ENCODE data around the gene NAALADL2. TPM values are rescaled to one million over a fixed set of nuclear protein-coding genes. Genes with fewer than 3 reads are reported as not detected.

The NAALADL2 gene
- total and polyA plus RNA-seq, 2 donors (not counting 1 experiment from before 2014, with no cell fraction given): not detected

DNA sequence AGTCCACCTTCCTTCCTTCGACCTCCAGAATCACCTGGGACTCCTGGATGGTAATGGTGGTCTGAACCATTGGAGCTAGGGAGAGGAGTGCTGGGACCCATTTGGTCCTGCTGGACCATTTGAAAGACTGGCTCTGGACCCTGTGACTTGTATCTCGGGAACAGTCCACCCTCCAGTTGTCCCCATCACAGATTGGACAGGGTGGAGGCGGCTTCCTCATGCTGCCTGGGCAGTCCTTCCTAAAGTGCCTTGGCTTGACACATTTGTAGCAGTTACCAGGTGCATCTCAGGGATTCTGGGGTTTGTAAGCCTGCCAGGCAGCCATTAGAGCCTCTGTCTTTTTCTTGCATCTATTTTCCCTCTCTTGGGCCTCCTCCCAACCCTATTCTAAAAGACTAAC lies 758.1 kb downstream of the NAALADL2 start:
- H3K27me3 Mint-ChIP-seq: no peaks in the 10 kb centered on the region
- ATAC-seq (ENCODE audit: low read depth) (no peak), DNase-seq (no peak)
- Histone ChIP-seq H3K4me3 (ENCODE audit: control extremely low read depth in 1 of 5, extremely low read depth in 1 of 5, insufficient read depth in 1 of 5, low read depth in 2 of 5, low read length in 4 of 5) (no peak overlapping the region), H3K79me2 (ENCODE audit: control insufficient read depth, insufficient read depth, low read length) (no peaks in the 10 kb centered on the region), H3K27me3 (replicated peaks in 1 of 4; ENCODE audit: control extremely low read depth in 1 of 4, control insufficient read depth in 3 of 4, insufficient read depth in 4 of 4, low read length in 3 of 4) (no peaks in the 10 kb centered on the region), H2AFZ (ENCODE audit: insufficient read depth, low read depth, low read length, poor library complexity, severe bottlenecking) (no peak overlapping the region), H3K27ac (ENCODE audit: low read length in 2 of 2) (no peak overlapping the region), H4K20me1 (ENCODE audit: control insufficient read depth, insufficient read depth, low read length, poor library complexity, severe bottlenecking) (no peaks in the 10 kb centered on the region), H3K4me2 (replicated peaks; ENCODE audit: low read depth, low read length, poor library complexity, severe bottlenecking) (no peak overlapping the region), H3K9ac (ENCODE audit: low read length) (no peak overlapping the region), H3K36me3 (replicated peaks in 1 of 2; ENCODE audit: control extremely low read depth in 1 of 2, control insufficient read depth in 1 of 2, extremely low read depth in 1 of 2, insufficient read depth in 2 of 2, low read length in 1 of 2) (no peaks in the 10 kb centered on the region), H3K4me1 (ENCODE audit: control insufficient read depth in 2 of 2, insufficient read depth in 2 of 2, low read length in 2 of 2) (no peaks in the 10 kb centered on the region), H3K9me3 (ENCODE audit: control extremely low read depth in 1 of 3, control insufficient read depth in 2 of 3, insufficient read depth in 1 of 3, low read length in 2 of 3) (peaks cover 0 to 16% (median 2%) of the 10 kb centered on the region in 3 donors)
- no peaks in the 10 kb centered on the region for H3K4me1 Mint-ChIP-seq
- ChIA-PET POLR2A (no interaction called here), CTCF (no interaction called here)
- no peak overlapping the region for H3K27ac Mint-ChIP-seq
- 78% methylated on average over 2 of the region's 3 CpGs for WGBS (ENCODE audit: insufficient coverage)
- no peaks in the 10 kb centered on the region for H3K9me3 Mint-ChIP-seq (ENCODE audit: insufficient read depth)
- intact Hi-C loops (cut with micrococcal nuclease): no loop called here
- H3K4me3 Mint-ChIP-seq: no peak overlapping the region
- TF ChIP-seq, protein P1, sequence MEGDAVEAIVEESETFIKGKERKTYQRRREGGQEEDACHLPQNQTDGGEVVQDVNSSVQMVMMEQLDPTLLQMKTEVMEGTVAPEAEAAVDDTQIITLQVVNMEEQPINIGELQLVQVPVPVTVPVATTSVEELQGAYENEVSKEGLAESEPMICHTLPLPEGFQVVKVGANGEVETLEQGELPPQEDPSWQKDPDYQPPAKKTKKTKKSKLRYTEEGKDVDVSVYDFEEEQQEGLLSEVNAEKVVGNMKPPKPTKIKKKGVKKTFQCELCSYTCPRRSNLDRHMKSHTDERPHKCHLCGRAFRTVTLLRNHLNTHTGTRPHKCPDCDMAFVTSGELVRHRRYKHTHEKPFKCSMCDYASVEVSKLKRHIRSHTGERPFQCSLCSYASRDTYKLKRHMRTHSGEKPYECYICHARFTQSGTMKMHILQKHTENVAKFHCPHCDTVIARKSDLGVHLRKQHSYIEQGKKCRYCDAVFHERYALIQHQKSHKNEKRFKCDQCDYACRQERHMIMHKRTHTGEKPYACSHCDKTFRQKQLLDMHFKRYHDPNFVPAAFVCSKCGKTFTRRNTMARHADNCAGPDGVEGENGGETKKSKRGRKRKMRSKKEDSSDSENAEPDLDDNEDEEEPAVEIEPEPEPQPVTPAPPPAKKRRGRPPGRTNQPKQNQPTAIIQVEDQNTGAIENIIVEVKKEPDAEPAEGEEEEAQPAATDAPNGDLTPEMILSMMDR (IDR thresholded peaks at IDR 0.05): no peak
- no peak for TF ChIP-seq EZH2 (IDR thresholded peaks at IDR 0.05; ENCODE audit: borderline replicate concordance, insufficient read depth, low read depth, low read length, poor library complexity, severe bottlenecking)

DNA sequence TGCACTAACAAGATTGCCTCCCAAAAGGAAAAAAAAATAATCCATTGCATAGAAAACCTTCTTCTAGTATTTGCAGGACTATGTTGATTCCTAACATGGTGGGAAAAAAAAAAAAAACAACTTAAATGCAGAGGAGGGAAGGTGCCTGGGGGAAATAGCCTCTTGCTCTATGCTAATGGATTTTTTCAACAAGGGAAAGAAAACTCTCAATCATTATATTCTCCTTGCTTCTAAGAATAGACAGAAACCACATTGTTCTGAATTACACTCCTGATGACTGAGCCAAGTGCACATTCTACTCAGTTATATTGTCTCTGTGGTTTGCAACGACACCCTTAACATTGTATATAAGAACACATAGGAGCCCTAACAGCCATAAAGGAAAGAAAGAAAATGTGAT lies 760.2 kb downstream of the NAALADL2 start:
- Histone ChIP-seq H3K79me2 (ENCODE audit: control insufficient read depth, insufficient read depth, low read length) (no peaks in the 10 kb centered on the region), H3K4me2 (replicated peaks; ENCODE audit: low read depth, low read length, poor library complexity, severe bottlenecking) (no peak overlapping the region), H3K27ac (ENCODE audit: low read length in 2 of 2) (no peak overlapping the region), H3K4me1 (ENCODE audit: control insufficient read depth in 2 of 2, insufficient read depth in 2 of 2, low read length in 2 of 2) (no peaks in the 10 kb centered on the region), H3K27me3 (replicated peaks in 1 of 4; ENCODE audit: control extremely low read depth in 1 of 4, control insufficient read depth in 3 of 4, insufficient read depth in 4 of 4, low read length in 3 of 4) (no peaks in the 10 kb centered on the region), H4K20me1 (ENCODE audit: control insufficient read depth, insufficient read depth, low read length, poor library complexity, severe bottlenecking) (no peaks in the 10 kb centered on the region), H2AFZ (ENCODE audit: insufficient read depth, low read depth, low read length, poor library complexity, severe bottlenecking) (no peak overlapping the region), H3K36me3 (replicated peaks in 1 of 2; ENCODE audit: control extremely low read depth in 1 of 2, control insufficient read depth in 1 of 2, extremely low read depth in 1 of 2, insufficient read depth in 2 of 2, low read length in 1 of 2) (no peaks in the 10 kb centered on the region), H3K9ac (ENCODE audit: low read length) (no peak overlapping the region), H3K9me3 (ENCODE audit: control extremely low read depth in 1 of 3, control insufficient read depth in 2 of 3, insufficient read depth in 1 of 3, low read length in 2 of 3) (peaks cover 0 to 16% (median 1%) of the 10 kb centered on the region in 3 donors), H3K4me3 (ENCODE audit: control extremely low read depth in 1 of 5, extremely low read depth in 1 of 5, insufficient read depth in 1 of 5, low read depth in 2 of 5, low read length in 4 of 5) (no peak overlapping the region)
- TF ChIP-seq, protein P1 (IDR thresholded peaks at IDR 0.05): no peak
- CTCF ChIA-PET: no interaction called here
- Mint-ChIP-seq H3K4me3 (no peak overlapping the region), H3K9me3 (ENCODE audit: insufficient read depth) (no peaks in the 10 kb centered on the region), H3K4me1 (no peaks in the 10 kb centered on the region), H3K27me3 (no peaks in the 10 kb centered on the region), H3K27ac (no peak overlapping the region)
- WGBS (ENCODE audit: insufficient coverage): no CpG with 5 or more reads among the region's 1 CpG
- DNase-seq (no peak), ATAC-seq (ENCODE audit: low read depth) (no peak)
- POLR2A ChIA-PET: no interaction called here
- intact Hi-C loops (cut with micrococcal nuclease): no loop called here

All from B cell (primary cell).